ENCODE measurements around the gene CDON.

Gene CDON

DNA sequence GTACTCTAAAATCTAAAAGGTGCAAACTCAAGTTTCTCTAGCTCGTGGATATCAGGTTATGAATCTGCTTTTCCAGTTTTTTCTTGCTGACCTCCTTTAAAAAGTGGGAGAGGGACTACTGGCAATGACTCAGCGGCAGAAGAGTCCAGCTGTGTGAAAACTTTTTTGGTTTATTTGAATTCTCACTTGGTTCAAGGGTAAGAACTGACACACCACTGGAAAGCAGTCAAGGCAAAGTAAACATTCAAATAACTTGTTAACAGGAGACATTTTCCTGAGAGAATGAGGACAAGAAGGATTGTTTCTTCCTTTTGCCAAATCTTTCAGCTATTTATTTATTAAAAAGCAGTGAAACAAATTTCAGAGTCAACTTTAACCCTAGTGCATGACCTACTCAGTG is 36.1 kb downstream of the CDON start:
- Histone ChIP-seq H3K27ac (no peak overlapping the region), H3K9me3 (ENCODE audit: low read depth, low read length) (no peaks in the 10 kb centered on the region), H3K36me3 (ENCODE audit: insufficient read depth, low read length) (no peaks in the 10 kb centered on the region), H3K9ac (ENCODE audit: insufficient read length) (no peak overlapping the region), H3K4me3 (no peak overlapping the region)
- DNase-seq (ENCODE audit: low read depth, low spot score): no peak
- TF ChIP-seq EZH2 (IDR thresholded peaks at IDR 0.05): no peak
- TF ChIP-seq POLR2AphosphoS5 (IDR thresholded peaks at IDR 0.05; ENCODE audit: borderline replicate concordance, low read depth, low read length): no peak

DNA sequence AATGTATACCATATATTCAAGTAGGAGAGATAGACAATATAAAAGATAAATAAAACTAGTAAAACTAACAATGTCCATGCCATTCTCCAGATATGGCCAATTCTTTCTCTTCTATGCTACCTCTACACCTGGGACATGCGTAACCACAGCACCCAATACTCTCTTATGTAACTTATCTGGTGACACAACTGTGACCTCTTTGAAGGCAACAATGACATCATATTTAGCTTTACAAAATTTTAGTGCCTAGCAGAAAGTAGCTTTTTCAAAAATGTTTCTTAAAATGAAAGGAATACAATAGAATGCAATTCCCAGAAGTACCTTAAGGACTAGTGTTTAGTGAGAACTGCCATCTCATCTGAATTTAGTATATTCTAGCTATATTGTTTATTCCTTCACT is 36.8 kb downstream of the CDON start:
- Histone ChIP-seq H3K9me3 (ENCODE audit: low read depth, low read length) (no peaks in the 10 kb centered on the region), H3K4me3 (no peak overlapping the region), H3K9ac (ENCODE audit: insufficient read length) (no peak overlapping the region), H3K27ac (no peak overlapping the region), H3K36me3 (ENCODE audit: insufficient read depth, low read length) (no peaks in the 10 kb centered on the region)
- no peak for TF ChIP-seq EZH2 (IDR thresholded peaks at IDR 0.05)
- no peak for TF ChIP-seq POLR2AphosphoS5 (IDR thresholded peaks at IDR 0.05; ENCODE audit: borderline replicate concordance, low read depth, low read length)
- TF ChIP-seq FOXP2 (optimal IDR thresholded peaks at IDR 0.05; ENCODE audit: control extremely low read depth, extremely low read length, insufficient read depth): no peak
- no peak for DNase-seq (ENCODE audit: low read depth, low spot score)

DNA sequence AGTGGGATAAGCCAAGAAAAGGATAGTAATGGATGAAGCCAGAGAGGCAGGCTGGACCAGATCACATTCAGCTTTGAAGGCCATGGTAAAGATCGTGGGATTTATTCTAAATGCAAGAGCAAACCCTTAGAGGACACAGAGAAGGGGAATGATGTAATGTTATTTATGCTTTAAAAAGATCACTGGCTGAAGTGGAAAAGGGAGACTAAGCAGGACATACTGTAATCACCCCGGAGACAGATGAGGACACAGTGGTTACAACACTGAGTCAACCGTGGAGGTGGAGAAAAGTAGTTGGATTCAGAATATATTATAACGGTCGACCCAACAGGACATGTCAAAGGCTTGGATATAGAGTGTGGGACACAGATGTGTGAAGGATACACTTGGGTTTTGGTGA is 38.5 kb downstream of the CDON start:
- no peak overlapping the region for H3K4me3 ChIP-seq
- peaks cover 5% of the 10 kb centered on the region for H3K36me3 ChIP-seq (ENCODE audit: insufficient read depth, low read length)
- no peak overlapping the region for H3K27ac ChIP-seq
- no peaks in the 10 kb centered on the region for H3K9me3 ChIP-seq (ENCODE audit: low read depth, low read length)
- no peak for TF ChIP-seq EZH2 (IDR thresholded peaks at IDR 0.05)
- no peak for TF ChIP-seq POLR2AphosphoS5 (IDR thresholded peaks at IDR 0.05; ENCODE audit: borderline replicate concordance, low read depth, low read length)
- TF ChIP-seq FOXP2 (optimal IDR thresholded peaks at IDR 0.05; ENCODE audit: control extremely low read depth, extremely low read length, insufficient read depth): no peak
- DNase-seq (ENCODE audit: low read depth, low spot score): no peak
- H3K9ac ChIP-seq (ENCODE audit: insufficient read length): no peak overlapping the region

GRCh38 chr11:126012852-126013251 is 49.8 kb downstream of the CDON start:
- Histone ChIP-seq H3K27ac (no peak overlapping the region), H3K36me3 (ENCODE audit: insufficient read depth, low read length) (peaks cover 37% of the 10 kb centered on the region), H3K9ac (ENCODE audit: insufficient read length) (no peak overlapping the region), H3K4me3 (no peak overlapping the region), H3K9me3 (ENCODE audit: low read depth, low read length) (no peaks in the 10 kb centered on the region)
- DNase-seq (ENCODE audit: low read depth, low spot score): no peak
- TF ChIP-seq EZH2 (IDR thresholded peaks at IDR 0.05) (no peak), POLR2AphosphoS5 (IDR thresholded peaks at IDR 0.05; ENCODE audit: borderline replicate concordance, low read depth, low read length) (no peak), FOXP2 (optimal IDR thresholded peaks at IDR 0.05; ENCODE audit: control extremely low read depth, extremely low read length, insufficient read depth) (no peak)

- no peak overlapping the region for H3K27ac ChIP-seq
- no peak overlapping the region for H3K4me3 ChIP-seq
- no peak for DNase-seq (ENCODE audit: low read depth, low spot score)
- H3K36me3 ChIP-seq (ENCODE audit: insufficient read depth, low read length): peaks cover 33% of the 10 kb centered on the region
- no peak overlapping the region for H3K9ac ChIP-seq (ENCODE audit: insufficient read length)
- no peaks in the 10 kb centered on the region for H3K9me3 ChIP-seq (ENCODE audit: low read depth, low read length)
- TF ChIP-seq POLR2AphosphoS5 (IDR thresholded peaks at IDR 0.05; ENCODE audit: borderline replicate concordance, low read depth, low read length) (no peak), FOXP2 (optimal IDR thresholded peaks at IDR 0.05; ENCODE audit: control extremely low read depth, extremely low read length, insufficient read depth) (no peak), EZH2 (IDR thresholded peaks at IDR 0.05) (no peak)
These were observed 50.9 kb downstream of the CDON start for GRCh38 chr11:126011754-126012153.

DNA sequence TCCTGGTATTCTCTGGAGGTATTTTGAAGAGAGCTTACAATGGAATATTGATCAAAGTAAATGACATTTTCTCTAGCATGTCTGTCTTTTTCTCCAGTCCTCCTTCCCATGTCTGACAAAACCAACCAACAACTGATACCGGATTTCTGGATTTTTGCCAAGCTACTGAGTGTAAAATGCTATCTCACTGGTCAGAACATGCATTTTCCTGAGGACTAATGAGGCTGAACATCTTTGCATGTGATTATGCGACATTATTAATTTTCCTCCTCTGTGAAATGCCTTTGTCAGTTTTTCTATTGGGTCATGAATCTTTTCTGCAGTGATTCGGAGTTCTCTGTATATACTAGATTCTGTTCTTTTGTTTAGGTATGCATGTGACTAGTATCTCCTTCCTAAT is 51.4 kb downstream of the CDON start:
- no peak for TF ChIP-seq POLR2AphosphoS5 (IDR thresholded peaks at IDR 0.05; ENCODE audit: borderline replicate concordance, low read depth, low read length)
- no peak for TF ChIP-seq FOXP2 (optimal IDR thresholded peaks at IDR 0.05; ENCODE audit: control extremely low read depth, extremely low read length, insufficient read depth)
- TF ChIP-seq EZH2 (IDR thresholded peaks at IDR 0.05): no peak
- no peak overlapping the region for H3K27ac ChIP-seq
- H3K36me3 ChIP-seq (ENCODE audit: insufficient read depth, low read length): peaks cover 30% of the 10 kb centered on the region
- H3K9ac ChIP-seq (ENCODE audit: insufficient read length): no peak overlapping the region
- no peak overlapping the region for H3K4me3 ChIP-seq
- no peak for DNase-seq (ENCODE audit: low read depth, low spot score)
- H3K9me3 ChIP-seq (ENCODE audit: low read depth, low read length): no peaks in the 10 kb centered on the region

GRCh38 chr11:126008956-126009355 is 53.7 kb downstream of the CDON start:
- Histone ChIP-seq H3K9me3 (ENCODE audit: low read depth, low read length) (no peaks in the 10 kb centered on the region), H3K9ac (ENCODE audit: insufficient read length) (no peak overlapping the region), H3K36me3 (ENCODE audit: insufficient read depth, low read length) (peaks cover 15% of the 10 kb centered on the region), H3K4me3 (no peak overlapping the region), H3K27ac (no peak overlapping the region)
- no peak for DNase-seq (ENCODE audit: low read depth, low spot score)
- no peak for TF ChIP-seq FOXP2 (optimal IDR thresholded peaks at IDR 0.05; ENCODE audit: control extremely low read depth, extremely low read length, insufficient read depth)
- TF ChIP-seq POLR2AphosphoS5 (IDR thresholded peaks at IDR 0.05; ENCODE audit: borderline replicate concordance, low read depth, low read length): no peak
- no peak for TF ChIP-seq EZH2 (IDR thresholded peaks at IDR 0.05)

DNA sequence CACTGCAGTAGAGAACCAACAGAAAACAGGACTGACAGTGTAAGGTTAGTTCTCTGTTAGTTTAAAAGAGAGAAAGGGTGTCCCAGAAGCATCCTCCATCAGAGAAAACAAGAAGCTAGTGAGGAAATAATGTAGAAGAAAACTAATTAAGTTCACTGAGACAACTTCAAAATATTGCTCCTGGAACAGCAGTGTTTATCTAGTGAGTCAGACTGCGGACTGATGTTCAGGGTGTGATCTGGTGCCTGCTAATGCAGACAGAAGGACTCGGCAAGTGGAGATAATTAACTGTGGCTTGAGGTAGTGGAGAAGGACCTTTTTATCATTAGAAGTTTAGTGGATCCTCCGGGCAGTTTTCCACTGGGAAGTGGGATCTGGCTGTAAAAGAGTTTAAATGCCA is 55.4 kb downstream of the CDON start:
- no peak overlapping the region for H3K27ac ChIP-seq
- DNase-seq (ENCODE audit: low read depth, low spot score): no peak
- no peak overlapping the region for H3K4me3 ChIP-seq
- TF ChIP-seq POLR2AphosphoS5 (IDR thresholded peaks at IDR 0.05; ENCODE audit: borderline replicate concordance, low read depth, low read length): no peak
- TF ChIP-seq FOXP2 (optimal IDR thresholded peaks at IDR 0.05; ENCODE audit: control extremely low read depth, extremely low read length, insufficient read depth): no peak
- TF ChIP-seq EZH2 (IDR thresholded peaks at IDR 0.05): no peak
- H3K9me3 ChIP-seq (ENCODE audit: low read depth, low read length): no peaks in the 10 kb centered on the region
- H3K9ac ChIP-seq (ENCODE audit: insufficient read length): no peak overlapping the region
- peaks cover 18% of the 10 kb centered on the region; the same call in 1 of the 2 replicates for H3K36me3 ChIP-seq (ENCODE audit: insufficient read depth, low read length)

DNA sequence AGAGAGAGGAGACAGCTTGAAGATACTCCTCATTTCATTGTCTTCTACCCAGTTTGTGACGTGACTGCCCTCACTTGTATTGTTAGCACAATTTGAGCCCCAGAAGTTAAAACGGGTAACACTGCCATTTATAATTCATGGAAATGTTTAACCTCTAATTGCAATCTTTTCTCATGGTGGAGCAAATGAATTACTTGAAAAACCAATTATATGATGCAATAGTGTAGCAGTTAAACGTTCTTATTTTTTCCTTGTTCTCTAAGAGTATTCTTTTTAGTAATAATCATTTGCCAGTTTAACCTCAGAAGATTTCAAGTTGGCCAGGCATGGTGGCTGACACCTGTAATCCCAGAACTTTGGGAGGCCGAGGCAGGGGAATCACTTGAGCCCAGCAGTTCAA is 56.6 kb downstream of the CDON start:
- Histone ChIP-seq H3K27ac (no peak overlapping the region), H3K9ac (ENCODE audit: insufficient read length) (no peak overlapping the region), H3K9me3 (ENCODE audit: low read depth, low read length) (no peaks in the 10 kb centered on the region), H3K36me3 (ENCODE audit: insufficient read depth, low read length) (peaks cover 22% of the 10 kb centered on the region; the same call in 1 of the 2 replicates), H3K4me3 (no peak overlapping the region)
- TF ChIP-seq FOXP2 (optimal IDR thresholded peaks at IDR 0.05; ENCODE audit: control extremely low read depth, extremely low read length, insufficient read depth): no peak
- TF ChIP-seq POLR2AphosphoS5 (IDR thresholded peaks at IDR 0.05; ENCODE audit: borderline replicate concordance, low read depth, low read length): no peak
- no peak for TF ChIP-seq EZH2 (IDR thresholded peaks at IDR 0.05)
- no peak for DNase-seq (ENCODE audit: low read depth, low spot score)

Data from SK-N-MC (cell line).